ENCODE results near the gene IGSF9.

- TF ChIP-seq POLR2A (IDR thresholded peaks at IDR 0.05; ENCODE audit: insufficient read depth in 1 of 2, low read depth in 2 of 2, low read length in 2 of 2) = no peak
- TF ChIP-seq, protein P1, sequence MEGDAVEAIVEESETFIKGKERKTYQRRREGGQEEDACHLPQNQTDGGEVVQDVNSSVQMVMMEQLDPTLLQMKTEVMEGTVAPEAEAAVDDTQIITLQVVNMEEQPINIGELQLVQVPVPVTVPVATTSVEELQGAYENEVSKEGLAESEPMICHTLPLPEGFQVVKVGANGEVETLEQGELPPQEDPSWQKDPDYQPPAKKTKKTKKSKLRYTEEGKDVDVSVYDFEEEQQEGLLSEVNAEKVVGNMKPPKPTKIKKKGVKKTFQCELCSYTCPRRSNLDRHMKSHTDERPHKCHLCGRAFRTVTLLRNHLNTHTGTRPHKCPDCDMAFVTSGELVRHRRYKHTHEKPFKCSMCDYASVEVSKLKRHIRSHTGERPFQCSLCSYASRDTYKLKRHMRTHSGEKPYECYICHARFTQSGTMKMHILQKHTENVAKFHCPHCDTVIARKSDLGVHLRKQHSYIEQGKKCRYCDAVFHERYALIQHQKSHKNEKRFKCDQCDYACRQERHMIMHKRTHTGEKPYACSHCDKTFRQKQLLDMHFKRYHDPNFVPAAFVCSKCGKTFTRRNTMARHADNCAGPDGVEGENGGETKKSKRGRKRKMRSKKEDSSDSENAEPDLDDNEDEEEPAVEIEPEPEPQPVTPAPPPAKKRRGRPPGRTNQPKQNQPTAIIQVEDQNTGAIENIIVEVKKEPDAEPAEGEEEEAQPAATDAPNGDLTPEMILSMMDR (CRISPR knock-in tag; IDR thresholded peaks at IDR 0.05) = no peak
- no peak for TF ChIP-seq MAFF (IDR thresholded peaks at IDR 0.05; ENCODE audit: low read depth, low read length)
These were observed 34.7 kb upstream of the IGSF9 start for GRCh38 chr1:159980076-159980475.
